Measurements from ENCODE around the gene RIOK1.
"Not testable (repeated sequence)": the region's sequence is repeated elsewhere in the genome, so short reads cannot be mapped to it uniquely, and the experiment has no call there.

The RIOK1 gene

GRCh38 chr6:7442467-7442866 is 52.9 kb downstream of the RIOK1 start:
- DNase-seq = no peak

- DNase-seq = no peak
Observed at GRCh38 chr6:7445101-7445500, 55.5 kb downstream of the RIOK1 start.

GRCh38 chr6:7445885-7446461 is 56.4 kb downstream of the RIOK1 start:
- no peak for DNase-seq

GRCh38 chr6:7446619-7447325 is 57.2 kb downstream of the RIOK1 start:
- DNase-seq = no peak

- DNase-seq = no peak
Observed at GRCh38 chr6:7448232-7448631, 58.6 kb downstream of the RIOK1 start.

GRCh38 chr6:7449018-7449417 is 59.4 kb downstream of the RIOK1 start:
- DNase-seq = no peak

GRCh38 chr6:7451326-7451725 is 61.7 kb downstream of the RIOK1 start:
- DNase-seq = no peak

- no peak for DNase-seq
Observed at GRCh38 chr6:7452898-7453297, 63.3 kb downstream of the RIOK1 start.

- no peak for DNase-seq
Observed at GRCh38 chr6:7454696-7455358, 65.2 kb downstream of the RIOK1 start.

GRCh38 chr6:7456302-7456701 is 66.7 kb downstream of the RIOK1 start:
- not testable (repeated sequence) for DNase-seq

GRCh38 chr6:7461416-7461815 is 71.8 kb downstream of the RIOK1 start:
- DNase-seq = no peak

- no peak for DNase-seq
Observed at GRCh38 chr6:7463785-7464184, 74.2 kb downstream of the RIOK1 start.

GRCh38 chr6:7467007-7467897 is 77.6 kb downstream of the RIOK1 start:
- DNase-seq = no peak

All from stimulated activated CD4-positive, alpha-beta T cell treated with anti-CD3 and anti-CD28 coated beads, Interleukin-4, amount 100 ng/mL, for 1 hour (primary cell).